Colonic mucosa (tissue), 4 donors: ENCODE data around the gene FHAD1. TPM values are rescaled to one million over a fixed set of nuclear protein-coding genes. Genes with fewer than 3 reads are reported as not detected.
A peak's percentile ranks its signal among the peaks of the same experiment; 100 is the strongest.

Experiments used
- DNase-seq: peaks from one replicate; pipeline ENCODE4 v3.0.0-alpha.2; 2020
- H3K27ac ChIP-seq: fragments of 200-600 bp; one replicate; pipeline ENCODE4 v1.8.0; 2021
- H3K27me3 ChIP-seq: fragments of 200-600 bp; one replicate; pipeline ENCODE4 v1.8.0; 2021
- H3K36me3 ChIP-seq: fragments of 200-600 bp; one replicate; pipeline ENCODE4 v1.8.0; 2021
- H3K4me1 ChIP-seq: fragments of 200-600 bp; one replicate; pipeline ENCODE4 v1.8.0; 2021; ENCODE audit warnings: mild to moderate bottlenecking
- H3K4me3 ChIP-seq: fragments of 200-600 bp; one replicate; pipeline ENCODE4 v1.8.0; 2021
- H3K9ac ChIP-seq, 2 donors: one replicate each; pipeline ENCODE4 v1.7.0; 2013; ENCODE audit warnings: control low read depth in 2 of 2, low read depth in 2 of 2, low read length in 2 of 2
- H3K9me3 ChIP-seq: fragments of 200-600 bp; one replicate; pipeline ENCODE4 v1.8.0; 2021
- intact Hi-C: fragments of 100-400 bp; cut with DNase I; formaldehyde crosslinking; loops from one replicate; pipeline ENCODE4 v1.14.1; 2022
- total RNA-seq, 2 donors: library from RNA; stranded (reverse); fragmentation: NEBNext Ultra II Directional in 1 of 2; extraction: Animal tissue kit (Norgen Biotek cat#: 25700) in 1 of 2; gene quantifications; one replicate each; pipeline ENCODE4 v1.2.1, GENCODE V29; 2021
- TF ChIP-seq, protein P1 (sequence below): fragments of 200-600 bp; IDR thresholded peaks from one replicate; pipeline ENCODE4 v1.8.0; 2022; ENCODE audit warnings: antibody characterized with exemption, mild to moderate bottlenecking
- donor health status: healthy.
- donor health status: DM: no; HTN: no; CAD: no.
- donor health status: DM: no; HTN: no; CAD: no.

Gene FHAD1
- total RNA-seq, 2 donors from 2014 or later = 1.5 to 1.8 TPM

DNA sequence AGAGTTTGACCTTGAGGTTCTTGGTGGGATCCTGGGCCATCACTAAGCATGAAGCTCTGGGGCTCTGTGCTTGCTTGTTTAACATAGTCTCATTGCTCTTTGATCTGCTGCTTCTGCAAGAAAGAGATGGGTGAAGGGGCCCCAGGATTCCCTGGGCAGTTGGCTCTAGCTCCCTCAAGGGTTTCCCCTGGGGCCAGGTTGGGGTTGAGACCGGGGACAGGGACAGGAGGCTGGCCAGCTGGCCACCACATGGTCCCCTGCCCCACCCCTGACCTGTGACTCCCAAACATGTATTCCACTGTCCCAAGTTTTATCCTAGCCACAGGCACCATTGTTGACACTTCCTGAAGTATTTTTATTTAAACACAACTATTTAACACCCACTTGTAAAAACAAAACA, 69.5 kb downstream of the FHAD1 start:
- H3K4me3 ChIP-seq = no peak overlapping the region
- H3K36me3 ChIP-seq = no peaks in the 10 kb centered on the region
- TF ChIP-seq, protein P1, sequence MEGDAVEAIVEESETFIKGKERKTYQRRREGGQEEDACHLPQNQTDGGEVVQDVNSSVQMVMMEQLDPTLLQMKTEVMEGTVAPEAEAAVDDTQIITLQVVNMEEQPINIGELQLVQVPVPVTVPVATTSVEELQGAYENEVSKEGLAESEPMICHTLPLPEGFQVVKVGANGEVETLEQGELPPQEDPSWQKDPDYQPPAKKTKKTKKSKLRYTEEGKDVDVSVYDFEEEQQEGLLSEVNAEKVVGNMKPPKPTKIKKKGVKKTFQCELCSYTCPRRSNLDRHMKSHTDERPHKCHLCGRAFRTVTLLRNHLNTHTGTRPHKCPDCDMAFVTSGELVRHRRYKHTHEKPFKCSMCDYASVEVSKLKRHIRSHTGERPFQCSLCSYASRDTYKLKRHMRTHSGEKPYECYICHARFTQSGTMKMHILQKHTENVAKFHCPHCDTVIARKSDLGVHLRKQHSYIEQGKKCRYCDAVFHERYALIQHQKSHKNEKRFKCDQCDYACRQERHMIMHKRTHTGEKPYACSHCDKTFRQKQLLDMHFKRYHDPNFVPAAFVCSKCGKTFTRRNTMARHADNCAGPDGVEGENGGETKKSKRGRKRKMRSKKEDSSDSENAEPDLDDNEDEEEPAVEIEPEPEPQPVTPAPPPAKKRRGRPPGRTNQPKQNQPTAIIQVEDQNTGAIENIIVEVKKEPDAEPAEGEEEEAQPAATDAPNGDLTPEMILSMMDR = no peak
- no peaks in the 10 kb centered on the region for H3K4me1 ChIP-seq
- H3K9ac ChIP-seq = no peak overlapping the region
- DNase-seq = no peak
- H3K9me3 ChIP-seq = no peaks in the 10 kb centered on the region
- no peak overlapping the region for H3K27ac ChIP-seq
- no peaks in the 10 kb centered on the region for H3K27me3 ChIP-seq
- intact Hi-C loops = loop anchor here (5.0 kb wide), 1 partner anchor 186 kb away; no protein-coding TSS in a partner anchor

DNA sequence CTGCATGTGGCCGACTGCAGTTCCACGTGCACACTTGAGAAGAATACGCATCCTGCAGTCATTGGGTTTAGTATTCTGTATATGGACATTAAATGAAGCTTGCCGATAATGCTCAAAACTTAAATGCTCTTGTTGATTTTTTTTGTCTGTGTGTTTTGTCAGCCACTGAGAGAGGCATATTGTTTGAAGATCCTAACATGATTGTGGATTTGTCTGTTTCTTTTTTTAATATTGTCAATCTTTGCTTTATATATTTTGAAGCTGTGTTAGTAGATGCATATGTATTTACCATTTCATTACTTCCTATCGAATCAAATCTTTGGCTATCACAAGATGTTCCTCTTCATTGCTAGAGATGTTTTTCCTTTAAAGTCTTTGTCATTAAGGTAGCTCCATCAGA, 73.2 kb downstream of the FHAD1 start:
- no peak overlapping the region for H3K4me3 ChIP-seq
- intact Hi-C loops = no loop called here
- H3K9ac ChIP-seq = no peak overlapping the region
- no peaks in the 10 kb centered on the region for H3K36me3 ChIP-seq
- DNase-seq = no peak
- no peaks in the 10 kb centered on the region for H3K9me3 ChIP-seq
- TF ChIP-seq, protein P1 = no peak
- no peaks in the 10 kb centered on the region for H3K27me3 ChIP-seq
- peaks cover 13% of the 10 kb centered on the region for H3K4me1 ChIP-seq
- H3K27ac ChIP-seq = no peak overlapping the region

DNA sequence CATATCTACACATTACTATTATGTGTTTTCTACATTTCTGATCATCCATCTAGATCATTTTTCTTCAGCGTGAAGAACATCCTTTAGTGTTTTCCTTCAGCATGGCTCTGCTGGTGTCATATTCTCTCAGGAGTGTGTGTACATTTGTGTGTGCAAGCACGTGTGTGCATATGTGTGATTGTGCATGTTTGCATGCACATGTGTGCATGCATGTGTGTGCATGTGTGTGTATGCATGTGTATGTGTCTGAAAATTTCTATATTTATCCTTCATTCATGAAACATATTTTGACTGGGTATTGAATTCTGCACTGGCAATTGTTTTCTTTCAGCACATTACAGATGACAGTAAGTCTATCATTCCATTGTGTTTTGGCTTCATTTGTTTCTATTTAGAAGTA, 74.6 kb downstream of the FHAD1 start:
- TF ChIP-seq, protein P1 = no peak
- no peak for DNase-seq
- no peak overlapping the region for H3K27ac ChIP-seq
- H3K9ac ChIP-seq = no peak overlapping the region
- no peaks in the 10 kb centered on the region for H3K27me3 ChIP-seq
- intact Hi-C loops = no loop called here
- no peaks in the 10 kb centered on the region for H3K36me3 ChIP-seq
- no peak overlapping the region for H3K4me3 ChIP-seq
- H3K4me1 ChIP-seq = peaks cover 13% of the 10 kb centered on the region
- no peaks in the 10 kb centered on the region for H3K9me3 ChIP-seq

DNA sequence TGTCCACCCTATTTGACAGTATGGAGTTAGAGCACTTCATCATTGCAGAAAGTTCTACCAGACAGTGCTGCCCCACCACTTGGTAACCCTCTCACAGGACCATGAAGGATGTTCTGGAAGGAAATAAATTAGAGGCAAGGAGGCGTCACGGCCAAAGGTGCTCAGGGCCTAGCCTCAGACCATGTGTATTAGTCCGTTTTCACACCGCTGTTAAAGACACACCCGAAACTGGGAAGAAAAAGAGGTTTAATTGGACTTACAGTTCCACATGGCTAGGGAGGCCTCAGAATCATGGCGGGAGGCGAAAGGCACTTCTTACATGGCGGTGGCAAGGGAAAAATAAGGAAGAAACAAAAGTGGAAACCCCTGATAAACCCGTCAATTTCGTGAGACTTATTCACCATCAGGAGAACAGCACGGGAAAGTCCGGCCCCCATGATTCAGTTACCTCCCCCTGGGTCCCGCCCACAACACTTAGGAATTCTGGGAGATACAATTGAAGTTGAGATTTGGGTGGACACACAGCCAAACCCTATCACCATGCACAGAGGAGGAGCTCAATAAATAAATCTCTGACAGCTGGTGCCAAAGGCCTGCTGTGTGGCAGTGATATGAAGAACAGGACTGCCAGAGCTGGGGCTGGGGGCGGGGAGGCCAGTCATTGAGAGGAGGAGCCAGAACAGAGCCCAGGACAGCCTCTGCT, 75.8 kb downstream of the FHAD1 start:
- peak overlapping the region; percentile 9 for H3K4me3 ChIP-seq
- H3K9me3 ChIP-seq = no peaks in the 10 kb centered on the region
- peak; percentile 74 for DNase-seq
- H3K27ac ChIP-seq = no peak overlapping the region
- TF ChIP-seq, protein P1 = no peak
- H3K27me3 ChIP-seq = no peaks in the 10 kb centered on the region
- H3K36me3 ChIP-seq = no peaks in the 10 kb centered on the region
- intact Hi-C loops = loop anchor here (2.0 kb wide), 1 partner anchor 108 kb away; no protein-coding TSS in a partner anchor
- peaks cover 13% of the 10 kb centered on the region for H3K4me1 ChIP-seq
- H3K9ac ChIP-seq = peak overlapping the region in 1 of 2 donors; percentile 69

DNA sequence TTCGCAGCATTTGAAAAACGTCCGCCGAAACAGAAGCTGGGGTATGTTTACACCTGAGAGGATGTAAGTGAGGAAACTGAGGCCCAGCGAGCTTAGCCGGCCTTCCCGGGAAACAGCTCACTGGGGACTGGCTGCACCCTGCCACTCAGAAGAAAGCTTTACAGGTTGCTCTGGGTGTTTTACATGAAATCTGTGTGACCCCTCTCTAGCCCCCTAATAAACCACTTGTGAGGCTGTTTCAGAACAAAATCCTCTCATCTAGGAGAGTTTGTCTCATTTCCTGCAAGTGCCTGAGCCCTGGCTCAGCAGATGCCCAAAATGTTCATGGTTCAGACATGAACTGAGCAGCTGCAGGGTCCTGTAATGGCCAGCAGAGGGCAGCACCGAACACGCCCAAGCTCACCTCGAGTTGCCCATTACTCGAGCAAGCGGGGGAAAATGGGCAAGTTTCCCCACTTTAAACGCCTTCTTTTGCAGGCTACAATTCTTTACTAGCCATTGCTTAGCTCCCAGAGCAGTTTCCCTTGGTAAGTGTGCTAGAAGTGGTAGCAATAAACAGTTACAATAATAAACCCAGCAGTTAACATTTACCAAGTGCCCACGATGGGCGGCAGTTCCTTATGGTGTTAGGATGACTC, 76.4 kb downstream of the FHAD1 start:
- intact Hi-C loops = loop anchor here (2.0 kb wide), 1 partner anchor 107 kb away; no protein-coding TSS in a partner anchor
- H3K4me3 ChIP-seq = peak overlapping the region; percentile 9
- H3K9me3 ChIP-seq = no peaks in the 10 kb centered on the region
- no peaks in the 10 kb centered on the region for H3K36me3 ChIP-seq
- DNase-seq = peak; percentile 88
- no peak overlapping the region for H3K27ac ChIP-seq
- peak overlapping the region in 1 of 2 donors; percentile 69 for H3K9ac ChIP-seq
- TF ChIP-seq, protein P1 = peak; percentile 99
- peaks cover 13% of the 10 kb centered on the region for H3K4me1 ChIP-seq
- H3K27me3 ChIP-seq = no peaks in the 10 kb centered on the region
